ENCODE data around the gene PAH.

PAH gene

DNA sequence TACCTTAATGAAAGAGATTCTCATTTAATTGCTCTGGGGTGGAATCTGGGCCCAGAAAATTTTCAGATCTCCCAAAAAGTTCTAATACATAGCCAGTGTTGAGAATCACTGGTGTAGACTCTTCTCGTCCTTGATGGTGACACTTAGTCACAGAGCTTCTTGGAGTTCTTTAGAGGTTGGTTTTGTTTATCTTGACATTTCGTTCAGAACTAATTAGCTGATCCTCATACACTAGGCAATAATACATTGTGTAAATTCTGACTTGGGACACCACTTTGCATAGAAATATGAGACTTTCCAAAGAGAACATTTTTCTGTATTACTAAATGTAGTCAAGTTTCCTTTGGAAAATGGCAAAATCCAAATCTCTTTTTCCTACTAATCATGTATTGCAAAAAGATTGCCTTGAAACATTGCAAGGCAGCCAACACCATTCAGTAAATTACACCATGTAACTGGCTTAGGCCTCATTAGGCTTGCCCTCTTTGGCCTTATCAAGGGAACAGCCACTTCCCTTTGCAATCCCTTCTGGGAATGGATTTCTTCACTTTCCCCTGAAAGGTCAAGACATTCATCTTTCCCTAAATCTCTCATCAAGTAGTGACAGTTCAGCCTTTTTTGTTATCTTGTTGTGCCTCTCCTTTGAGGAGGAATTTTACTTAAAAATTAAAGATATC lies 102.2 kb downstream of the PAH start:
- no peak for DNase-seq

DNA sequence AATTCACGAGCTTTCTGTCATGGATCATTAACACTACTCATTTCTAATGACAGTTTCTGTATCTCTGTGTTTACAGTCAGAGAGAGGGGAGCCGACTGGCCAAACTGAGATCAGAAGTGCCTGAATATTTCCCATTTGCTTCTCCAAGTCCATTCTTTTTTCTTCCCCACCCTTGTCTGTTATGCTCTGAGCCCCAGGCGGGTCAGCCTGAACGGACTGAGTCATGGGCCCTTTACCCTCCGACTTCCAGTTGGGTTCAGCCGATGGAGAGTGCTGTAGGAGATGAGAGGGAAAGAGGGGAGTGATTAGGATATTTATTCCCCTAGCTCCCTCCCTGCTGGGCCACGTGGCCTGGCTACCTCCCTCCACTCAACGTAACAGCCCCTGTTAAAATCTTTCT lies 104.7 kb downstream of the PAH start:
- DNase-seq, result no peak

DNA sequence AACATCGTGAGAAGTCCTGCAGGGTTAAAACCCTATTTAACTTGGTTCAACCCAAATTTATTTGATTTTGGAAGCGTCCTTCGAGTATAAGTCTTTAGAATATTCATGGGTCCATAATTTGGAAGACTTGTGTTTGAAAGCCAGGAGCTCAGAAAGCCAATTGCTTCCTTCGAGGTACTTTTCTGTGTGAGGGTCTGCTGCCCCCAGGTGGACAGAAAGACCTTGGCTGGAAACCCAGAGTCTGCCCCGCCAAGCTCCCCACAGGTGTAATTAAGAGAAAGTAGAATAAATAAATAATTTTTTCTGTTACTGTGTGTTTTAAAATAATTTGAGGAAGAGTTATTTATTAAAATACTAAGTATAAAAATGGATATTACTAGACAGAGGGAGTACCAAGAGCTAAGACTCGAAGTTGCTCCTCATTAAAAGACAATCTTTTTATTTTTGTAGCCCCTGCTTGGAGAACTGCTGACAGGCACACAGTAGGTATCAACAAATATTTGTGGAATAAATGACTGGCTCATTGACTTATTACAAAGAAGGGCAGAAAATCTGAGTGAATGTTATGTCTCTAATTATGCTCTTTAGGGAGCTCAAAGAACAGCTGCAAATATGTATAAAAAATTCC lies 105.8 kb downstream of the PAH start:
- peak; percentile 34 for DNase-seq

DNA sequence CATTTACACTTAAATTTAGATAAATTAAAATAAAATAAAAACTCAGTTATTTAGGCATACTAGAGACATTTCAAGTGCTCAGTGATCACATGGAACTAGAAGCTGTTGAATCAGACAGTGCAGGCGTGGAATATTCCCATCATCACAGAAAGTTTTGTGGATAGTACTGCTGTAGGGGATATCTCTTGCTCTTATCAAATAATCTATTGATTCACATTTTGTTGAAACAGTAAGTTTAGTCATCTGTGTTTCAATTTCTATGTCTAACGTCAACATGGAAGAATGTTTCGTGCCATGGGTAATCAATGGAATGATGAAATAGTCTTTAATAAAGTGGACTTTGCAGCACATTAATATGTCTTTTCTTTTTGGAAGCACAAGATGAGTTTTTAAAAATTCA lies 108.6 kb downstream of the PAH start:
- no peak for DNase-seq

DNA sequence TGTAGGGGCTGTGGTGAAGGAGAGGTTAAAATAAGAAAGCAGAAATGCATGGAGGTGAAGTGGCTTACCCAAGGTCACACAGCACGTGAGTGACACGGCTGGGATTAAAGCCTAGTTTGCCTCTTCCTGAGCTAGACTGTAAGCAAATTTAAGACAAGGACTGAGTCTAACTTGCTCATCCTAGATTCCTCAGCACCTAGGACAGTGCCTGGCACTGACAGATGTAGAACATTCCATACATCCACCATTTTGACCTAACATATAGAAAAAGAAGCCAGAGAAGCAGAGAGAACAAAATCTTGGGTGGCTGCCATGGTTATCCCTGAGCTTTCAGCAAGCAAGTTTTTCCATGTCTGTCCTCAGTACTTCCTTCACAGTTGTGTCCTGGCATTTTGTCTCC lies 110.5 kb downstream of the PAH start:
- DNase-seq, result no peak

DNA sequence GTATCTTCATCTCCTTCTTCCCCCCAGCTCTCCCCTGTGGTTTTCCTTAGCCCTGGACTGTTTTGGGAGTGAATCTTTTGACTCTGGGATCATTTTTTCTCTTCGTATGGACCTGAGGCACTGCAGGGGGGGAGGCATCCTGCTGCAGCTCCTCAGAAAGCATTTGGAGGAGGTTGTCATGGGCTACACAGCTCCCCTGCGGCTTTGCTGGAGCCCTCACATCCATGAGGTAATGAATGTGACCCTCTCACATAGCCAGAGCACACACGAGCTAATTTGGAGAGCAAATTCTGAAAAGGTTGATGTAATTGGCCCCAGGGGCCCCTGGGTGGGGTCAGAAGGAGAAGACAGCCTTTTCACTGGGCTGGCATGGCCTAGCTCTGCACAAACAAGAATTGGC lies 110.9 kb downstream of the PAH start:
- no peak for DNase-seq

DNA sequence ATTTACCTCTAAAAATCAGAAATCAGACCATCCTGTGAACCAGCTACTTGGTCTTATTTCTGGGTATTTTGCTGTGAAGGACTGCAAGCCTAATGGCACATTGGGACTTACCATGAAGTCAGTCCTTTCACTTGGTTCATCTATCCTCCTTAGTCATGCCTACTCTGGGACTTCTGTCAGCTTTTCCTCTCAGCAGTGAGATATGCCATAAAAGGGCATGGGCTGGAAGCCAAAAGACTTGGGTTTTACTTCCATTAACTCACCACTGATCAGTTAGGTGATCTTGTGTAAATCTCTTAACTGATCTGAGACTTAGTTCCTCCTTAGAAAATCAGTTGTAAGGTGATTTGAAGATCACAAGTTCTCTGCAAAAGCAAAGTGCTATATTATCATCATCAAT lies 116.5 kb downstream of the PAH start:
- no peak for DNase-seq

DNA sequence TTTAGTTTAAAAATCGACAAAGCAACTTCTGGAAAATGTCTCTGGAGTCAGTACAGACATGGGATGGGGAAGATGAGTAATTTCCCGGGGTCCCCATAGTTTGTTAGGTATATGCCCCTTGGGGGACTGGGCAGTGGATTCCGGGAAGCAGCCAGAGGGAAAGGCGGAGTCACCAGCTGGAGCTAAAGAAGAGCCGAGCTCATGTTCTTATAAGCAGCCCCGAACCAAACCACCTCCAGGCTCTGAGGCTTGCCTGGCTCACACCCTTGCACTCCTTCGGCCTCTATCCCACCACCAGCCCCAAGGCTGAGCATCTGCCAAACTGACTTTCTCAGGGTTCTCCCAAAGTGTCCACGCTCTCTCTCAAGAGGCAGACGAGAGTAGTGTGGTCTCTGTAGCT lies 117.8 kb downstream of the PAH start:
- no peak for DNase-seq

DNA sequence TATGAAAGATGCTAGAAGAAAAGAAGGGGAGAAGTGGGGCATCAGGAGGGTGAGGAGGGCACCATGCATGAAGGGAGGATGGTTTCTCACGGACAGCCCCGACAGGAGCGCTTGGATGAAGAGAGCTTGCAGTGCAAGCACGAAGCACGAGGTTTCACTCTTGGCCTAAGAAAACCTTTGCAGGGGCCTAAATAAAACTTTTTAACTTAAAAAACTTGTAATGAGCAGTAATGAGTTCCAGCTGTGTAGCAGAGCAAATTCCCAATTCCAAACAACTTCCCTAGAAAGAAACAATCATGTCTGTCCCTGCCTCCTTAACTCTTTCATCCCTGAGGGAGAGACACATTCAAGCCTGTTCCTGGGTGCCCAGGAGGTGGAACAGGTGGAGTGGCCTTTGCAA lies 119.5 kb downstream of the PAH start:
- DNase-seq, result no peak

DNA sequence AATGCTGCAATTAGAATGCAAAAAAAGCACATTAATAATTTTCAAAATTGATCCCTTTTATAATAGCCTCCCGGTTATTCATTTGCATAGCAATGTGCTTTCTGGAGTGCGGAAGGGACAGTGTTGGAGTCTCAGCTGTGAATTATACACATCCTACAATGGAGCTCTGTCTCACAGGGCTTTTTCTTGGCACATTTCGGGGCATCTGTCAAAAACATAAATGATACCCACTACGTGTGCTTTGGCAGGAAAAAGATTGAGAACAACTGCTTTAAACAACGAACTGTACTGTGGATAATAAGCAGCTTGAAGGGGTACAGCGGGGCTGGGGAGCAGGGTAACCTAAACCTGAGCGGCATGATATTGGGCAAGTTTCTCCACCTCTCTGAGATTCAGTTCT lies 123.1 kb downstream of the PAH start:
- DNase-seq, result no peak

Data from NCI-H1436 (cell line).